NCI-H2196 (cell line): ENCODE results near the gene LGALS3BP.

ENCODE experiments used
- DNase-seq: peaks from one replicate; lab custom pipeline; 2025; ENCODE audit not compliant: unreplicated experiment; lab: John Stamatoyannopoulos, UW

The LGALS3BP gene

DNA sequence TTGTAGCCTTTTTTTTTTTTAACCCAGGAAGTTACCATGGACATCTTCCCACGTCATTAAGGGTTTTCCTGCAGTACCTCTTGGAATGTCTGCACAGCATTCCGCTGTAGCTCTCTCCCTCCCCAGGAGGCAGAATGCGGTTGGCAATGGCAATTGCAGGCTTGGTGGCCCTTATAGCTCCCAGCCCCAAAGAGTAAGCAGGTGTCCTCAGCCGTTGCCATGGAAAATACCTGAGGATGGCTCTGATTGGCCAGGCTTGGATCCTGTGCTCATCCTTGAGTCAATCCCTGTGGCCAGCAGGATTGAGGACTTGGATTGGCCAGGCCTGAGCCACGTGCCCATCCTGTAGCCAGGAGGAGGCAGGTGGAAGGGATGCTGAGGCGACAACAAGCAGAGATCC lies 39.0 kb downstream of the LGALS3BP start:
- DNase-seq, result peak; percentile 87

DNA sequence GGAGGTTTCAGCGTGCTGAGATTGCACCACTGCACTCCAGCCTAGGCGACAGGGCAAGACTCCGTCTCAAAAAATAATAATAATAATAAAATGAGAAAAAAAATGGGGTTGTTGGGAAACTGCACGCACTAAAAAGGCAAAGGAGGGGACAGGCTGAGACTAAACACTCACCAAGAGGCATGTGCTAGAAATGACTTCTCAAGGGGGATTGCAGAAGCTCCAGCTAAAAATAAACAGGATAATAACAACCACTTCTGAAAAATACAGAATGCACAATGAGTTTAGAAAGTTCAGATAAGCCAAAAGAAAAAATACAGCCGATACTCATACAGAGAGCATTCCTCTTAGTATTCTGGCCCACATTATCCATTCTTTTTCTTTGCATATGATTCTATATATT lies 39.5 kb downstream of the LGALS3BP start:
- DNase-seq, result no peak

- peak; percentile 36 for DNase-seq
Measured at GRCh38 chr17:78939615-78940014, 40.1 kb downstream of the LGALS3BP start.

GRCh38 chr17:78937561-78937960 lies 42.2 kb downstream of the LGALS3BP start:
- no peak for DNase-seq

GRCh38 chr17:78935419-78936323 lies 44.1 kb downstream of the LGALS3BP start:
- DNase-seq, result no peak

DNA sequence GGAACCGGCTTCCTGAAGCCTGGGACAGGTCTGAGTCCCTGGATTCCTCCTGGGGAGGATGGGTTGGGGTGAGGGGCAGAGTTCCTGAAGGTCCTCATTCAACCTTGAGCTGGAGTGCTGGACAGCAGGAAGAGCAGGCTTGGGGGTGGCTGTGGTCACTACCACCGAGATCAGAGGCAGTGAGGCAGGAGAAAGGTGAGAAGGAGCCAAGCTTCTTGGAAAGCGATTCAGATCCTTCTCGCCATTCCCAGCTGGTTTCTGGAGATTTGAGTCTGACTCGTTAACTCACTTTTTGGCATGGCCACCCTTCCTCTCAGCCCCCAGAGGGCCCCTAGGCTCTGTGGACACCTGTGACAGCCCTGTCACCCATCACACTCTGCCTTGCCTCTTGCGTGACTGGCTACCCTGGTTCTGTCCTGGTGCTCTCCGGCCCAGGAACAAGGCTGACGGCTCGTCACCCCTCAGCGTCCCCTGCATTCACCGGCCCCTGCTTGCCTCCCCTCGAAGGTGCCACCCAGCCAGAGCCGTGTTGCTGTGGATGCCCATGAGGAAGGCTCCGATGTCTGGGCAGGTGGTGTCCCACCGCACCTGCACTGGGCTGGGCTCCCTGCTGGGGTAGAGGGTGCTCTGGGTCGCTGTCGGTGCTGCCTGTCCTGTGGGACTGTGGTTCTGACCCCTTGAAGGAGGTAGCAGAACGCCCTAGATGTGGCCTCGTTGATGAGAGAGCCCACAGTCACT lies 44.9 kb downstream of the LGALS3BP start:
- no peak for DNase-seq

GRCh38 chr17:78933959-78934568 lies 45.7 kb downstream of the LGALS3BP start:
- peak; percentile 99 for DNase-seq

DNA sequence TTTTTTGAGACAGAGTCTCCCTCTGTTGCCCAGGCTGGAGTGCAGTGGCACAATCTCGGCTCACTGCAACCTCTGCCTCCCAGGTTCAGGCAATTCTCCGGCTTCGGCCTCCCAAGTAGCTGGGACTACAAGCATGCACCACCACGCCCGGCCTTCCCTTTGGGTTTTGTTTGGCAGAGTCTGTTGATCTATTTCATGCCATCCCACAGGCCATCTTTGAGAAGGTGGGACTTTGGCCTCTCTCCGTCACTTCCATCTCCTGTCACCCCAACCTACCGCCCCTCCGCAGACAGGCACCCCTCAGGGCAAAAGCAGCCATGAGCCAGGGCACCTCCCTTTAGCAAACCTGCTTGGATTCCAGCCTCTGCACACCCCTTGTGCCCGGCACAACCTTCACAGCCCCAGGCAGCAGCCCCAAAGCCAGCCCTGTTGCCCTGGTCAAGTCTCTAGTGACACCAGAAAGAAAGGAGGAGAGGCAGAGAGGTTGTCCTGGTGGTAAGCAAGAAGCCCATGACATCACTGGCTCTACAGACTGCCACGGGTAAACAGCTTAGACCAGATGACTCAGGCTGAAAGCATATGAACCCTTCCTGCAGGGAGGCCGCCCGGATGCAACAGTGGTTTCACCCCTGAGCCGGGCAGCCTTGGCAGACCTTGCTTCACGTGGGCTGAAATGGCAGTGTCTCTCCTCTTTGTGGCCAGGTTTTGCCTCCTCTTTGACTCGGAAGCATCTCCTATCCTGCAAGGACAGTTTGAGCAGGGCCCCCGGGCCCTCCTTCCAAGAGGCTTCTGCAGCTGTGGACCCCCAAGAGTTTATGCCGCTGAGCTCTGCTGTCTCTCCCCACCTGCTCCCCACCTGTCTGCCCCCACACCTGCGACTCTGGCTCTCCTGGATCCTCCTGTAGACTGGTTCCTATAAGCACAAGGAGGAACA lies 46.4 kb downstream of the LGALS3BP start:
- DNase-seq, result peak; percentile 79

DNA sequence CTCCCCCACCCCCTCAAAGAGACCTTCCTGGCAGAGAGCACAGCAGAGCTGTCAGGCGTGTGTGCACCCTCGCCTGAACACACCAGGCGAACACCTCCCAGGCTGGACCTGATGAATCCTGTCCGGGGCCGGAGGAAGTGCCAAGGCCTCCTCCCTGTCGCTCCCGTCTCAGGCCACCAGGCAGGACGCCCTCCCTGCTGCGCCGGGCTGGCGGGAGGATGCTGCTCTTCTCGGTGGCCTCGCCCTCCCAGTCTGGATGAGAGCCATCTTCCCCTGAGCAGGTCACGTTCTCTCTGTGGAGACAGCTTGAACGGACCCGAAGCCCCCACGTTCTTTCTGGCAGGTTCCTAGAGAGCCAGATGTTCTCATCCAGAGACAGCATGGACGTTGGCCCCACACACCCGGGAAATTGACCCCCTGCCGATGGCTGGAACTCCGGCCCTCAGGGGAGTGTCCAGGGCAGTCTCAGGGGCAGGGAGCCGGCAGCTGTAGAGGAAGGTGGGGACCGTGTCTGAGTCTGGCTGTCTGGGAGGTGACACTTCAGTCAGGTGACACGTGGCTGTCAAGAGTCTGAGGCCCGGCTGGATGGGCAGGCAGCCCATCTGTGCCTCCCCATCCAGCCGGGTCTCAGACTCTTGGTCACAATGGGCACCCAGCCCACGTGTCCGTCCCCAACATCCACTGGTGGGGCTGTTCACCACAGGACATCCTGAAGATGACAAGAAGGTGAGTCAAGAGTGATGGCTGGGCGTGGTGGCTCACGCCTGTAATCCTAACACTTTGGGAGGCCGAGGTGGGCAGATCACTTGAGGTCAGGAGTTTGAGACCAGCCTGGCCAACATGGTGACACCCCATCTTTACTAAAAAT lies 49.6 kb downstream of the LGALS3BP start:
- no peak for DNase-seq

- peak; percentile 34 for DNase-seq
Measured at GRCh38 chr17:78925662-78926555, 53.8 kb downstream of the LGALS3BP start.

DNA sequence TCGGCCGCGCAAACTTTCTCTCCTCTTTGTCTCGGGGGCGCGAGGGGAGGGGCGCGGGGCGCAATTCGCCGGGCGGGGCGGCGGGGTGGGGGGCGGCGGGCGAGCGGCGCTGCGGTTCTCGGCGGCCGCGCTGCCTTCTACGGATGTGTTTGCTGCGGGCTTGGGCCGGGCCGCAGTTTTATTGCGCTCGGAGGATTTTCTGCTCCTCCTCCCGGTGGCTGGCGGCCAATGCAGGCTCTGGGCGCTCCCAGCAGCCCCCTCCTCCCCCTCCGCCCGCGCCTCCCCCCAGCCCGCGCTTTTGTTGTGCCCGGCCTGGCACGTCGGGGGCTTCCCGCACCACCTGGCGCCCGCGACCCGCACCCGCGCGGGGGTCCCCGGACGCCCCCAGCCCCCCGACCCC lies 54.5 kb downstream of the LGALS3BP start, which contains the start of gene TIMP2:
TIMP2 (minus strand) TSS at position 154 of the 400 bp plus-strand sequence. CDS start 299 bp downstream, outside the sequence.
- peak; percentile 93 for DNase-seq

DNA sequence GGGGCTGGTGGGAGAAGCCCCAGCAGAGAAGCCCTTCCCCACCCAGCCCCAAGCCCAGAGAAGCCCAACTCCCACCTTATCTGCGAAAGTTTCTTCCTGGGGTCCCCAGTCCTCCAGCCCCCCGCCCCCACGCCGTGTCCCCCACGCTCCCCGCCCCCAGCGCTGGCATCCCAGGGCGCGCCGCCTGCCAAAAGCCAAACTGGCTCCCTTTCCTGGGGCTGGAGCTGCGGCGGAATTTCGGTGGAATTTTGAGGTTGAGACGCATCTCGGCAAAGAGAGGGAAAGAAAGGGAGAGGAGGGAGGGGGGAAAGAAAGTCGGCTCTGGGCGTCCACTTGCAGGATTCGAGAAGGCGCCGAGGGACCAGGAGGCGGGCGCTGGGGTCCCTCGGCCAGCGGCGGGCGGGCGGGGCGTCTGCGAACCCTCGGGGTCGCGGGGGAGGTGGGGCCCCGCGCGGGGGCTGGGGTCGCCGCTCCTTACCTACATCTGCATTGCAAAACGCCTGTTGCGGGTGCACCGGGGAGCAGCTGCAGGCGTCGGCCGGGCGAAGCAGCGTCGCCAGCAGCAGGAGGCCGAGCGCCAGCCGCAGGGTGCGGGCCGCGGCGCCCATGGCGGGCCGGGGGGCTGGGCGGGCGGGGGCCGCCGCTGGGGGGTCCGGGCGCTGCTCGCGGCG lies 55.1 kb downstream of the LGALS3BP start:
- no peak for DNase-seq

- DNase-seq, result peak; percentile 88
Measured at GRCh38 chr17:78923660-78924453, 55.9 kb downstream of the LGALS3BP start.

DNA sequence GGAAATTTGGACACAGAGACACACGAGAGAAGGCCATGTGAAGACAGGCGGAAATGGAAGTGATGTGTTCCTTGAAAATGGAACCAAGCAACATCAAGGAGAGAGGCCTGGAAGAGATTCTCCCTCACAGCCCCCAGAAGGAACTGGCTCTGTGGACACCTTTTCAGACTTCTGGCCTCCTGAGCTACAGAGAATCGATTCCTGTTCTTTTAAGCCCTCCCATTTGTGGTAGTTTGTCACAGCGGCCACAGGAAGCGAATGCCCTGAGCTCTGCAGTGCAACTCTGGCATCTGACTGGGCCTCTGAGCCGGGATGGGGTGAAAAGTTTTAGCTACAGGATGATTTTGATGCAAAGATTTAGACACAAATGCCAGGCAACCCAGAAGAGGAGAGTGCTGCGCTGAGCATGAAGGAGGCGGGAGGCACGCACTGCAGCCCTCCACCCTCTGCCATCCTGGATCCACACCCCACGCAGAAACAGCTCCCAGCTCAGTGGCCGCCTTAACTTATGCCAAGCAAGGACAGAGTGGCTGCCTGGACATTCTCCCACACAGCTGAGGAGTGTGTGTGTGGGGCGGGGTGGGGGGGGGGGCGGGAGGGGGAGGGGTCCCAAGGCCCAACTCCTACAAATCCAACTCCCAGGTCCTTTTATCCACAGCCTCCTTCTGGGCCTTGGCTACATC lies 56.8 kb downstream of the LGALS3BP start:
- DNase-seq, result no peak

DNA sequence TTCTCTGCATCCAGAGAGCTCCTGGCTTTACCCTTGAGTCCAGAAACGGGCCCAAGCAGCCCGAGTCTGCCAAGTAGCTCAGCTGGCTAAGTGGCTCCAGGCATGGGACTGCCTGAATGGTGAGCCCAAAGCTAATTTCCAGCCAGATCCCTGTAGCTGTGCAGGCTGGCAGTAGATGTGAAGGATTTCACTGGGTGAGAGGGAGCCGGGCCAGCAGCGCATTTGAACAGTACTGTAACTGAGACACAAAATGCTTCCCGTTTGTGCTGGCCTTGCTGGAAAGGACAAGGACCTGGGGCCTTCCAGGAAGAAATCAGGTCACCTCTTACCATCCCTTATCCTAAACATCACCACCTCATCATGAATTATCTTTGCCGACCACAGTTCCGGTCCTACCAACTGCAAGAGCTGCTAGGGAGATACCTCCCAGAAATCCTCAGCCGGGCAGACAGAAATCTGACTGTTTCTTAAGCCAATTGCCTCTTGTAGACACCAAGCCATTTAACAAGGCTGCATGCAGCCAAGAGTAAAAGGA lies 58.2 kb downstream of the LGALS3BP start:
- no peak for DNase-seq
